ENCODE data around the gene SLC44A4. TPM values are rescaled to one million over a fixed set of nuclear protein-coding genes. Genes with fewer than 3 reads are reported as not detected.
"Not testable (repeated sequence)": the region's sequence is repeated elsewhere in the genome, so short reads cannot be mapped to it uniquely, and the experiment has no call there.

SLC44A4 gene
- total and polyA plus RNA-seq, 4 donors, result 0.13 to 2.4 (median 0.17) TPM; not detected in 1

GRCh38 chr6:31842053-31842452 lies 36.7 kb downstream of the SLC44A4 start:
- no peaks in the 10 kb centered on the region for H3K9me3 ChIP-seq (ENCODE audit: control insufficient read depth in 4 of 4, low read length in 3 of 4)
- H3K4me3 ChIP-seq (ENCODE audit: low read depth in 1 of 3, low read length in 3 of 3), result no peak overlapping the region
- H3K27ac ChIP-seq (ENCODE audit: low read depth in 1 of 2, low read length in 2 of 2), result no peak overlapping the region
- DNase-seq (ENCODE audit: low spot score), result no peak
- WGBS, result 91% methylated on average over 9 of the region's 9 CpGs
- no peak overlapping the region for H3K9ac ChIP-seq (ENCODE audit: low read depth in 1 of 2, low read length in 2 of 2)
- no peak for TF ChIP-seq JUND (IDR thresholded peaks at IDR 0.05)
- no peak for TF ChIP-seq ATF3 (IDR thresholded peaks at IDR 0.05)
- TF ChIP-seq HNF4G (IDR thresholded peaks at IDR 0.05), result no peak
- no peak for TF ChIP-seq GABPA (IDR thresholded peaks at IDR 0.05 in 1 of 2, conservative IDR thresholded peaks at IDR 0.05 in 1 of 2)
- no peak for TF ChIP-seq REST (IDR thresholded peaks at IDR 0.05)
- no peak for TF ChIP-seq YY1 (IDR thresholded peaks at IDR 0.05)
- no peak for TF ChIP-seq HNF4A (conservative IDR thresholded peaks at IDR 0.05)
- TF ChIP-seq CTCF (IDR thresholded peaks at IDR 0.05; ENCODE audit: low read depth, low read length, missing input control), result no peak
- no peak for TF ChIP-seq RXRA (IDR thresholded peaks at IDR 0.05)
- no peak for TF ChIP-seq NR2F2 (IDR thresholded peaks at IDR 0.05)
- no peak for TF ChIP-seq FOXA1 (IDR thresholded peaks at IDR 0.05)
- no peak for TF ChIP-seq MAX (IDR thresholded peaks at IDR 0.05)
- no peak for TF ChIP-seq FOXA2 (IDR thresholded peaks at IDR 0.05)
- TF ChIP-seq SP1 (IDR thresholded peaks at IDR 0.05), result no peak
- peaks cover 17 to 35% (median 26%) of the 10 kb centered on the region in 4 donors for H3K36me3 ChIP-seq (ENCODE audit: control insufficient read depth in 4 of 4, insufficient read depth in 3 of 4, low read depth in 1 of 4, low read length in 3 of 4)
- no peaks in the 10 kb centered on the region for H3K27me3 ChIP-seq (ENCODE audit: control insufficient read depth in 4 of 4, insufficient read depth in 4 of 4, low read length in 3 of 4)
- peaks cover 6 to 10% (median 9%) of the 10 kb centered on the region in 4 donors for H3K4me1 ChIP-seq (ENCODE audit: control insufficient read depth in 4 of 4, insufficient read depth in 4 of 4, low read length in 3 of 4)

- H3K9me3 ChIP-seq (ENCODE audit: control insufficient read depth in 4 of 4, low read length in 3 of 4); DNase-seq (ENCODE audit: low spot score); H3K27me3 ChIP-seq (ENCODE audit: control insufficient read depth in 4 of 4, insufficient read depth in 4 of 4, low read length in 3 of 4); H3K27ac ChIP-seq (ENCODE audit: low read depth in 1 of 2, low read length in 2 of 2); H3K9ac ChIP-seq (ENCODE audit: low read depth in 1 of 2, low read length in 2 of 2); H3K4me3 ChIP-seq (ENCODE audit: low read depth in 1 of 3, low read length in 3 of 3): not testable (repeated sequence)
- Histone ChIP-seq H3K4me1 (ENCODE audit: control insufficient read depth in 4 of 4, insufficient read depth in 4 of 4, low read length in 3 of 4) (peaks cover 6 to 23% (median 22%) of the 10 kb centered on the region in 4 donors), H3K36me3 (ENCODE audit: control insufficient read depth in 4 of 4, insufficient read depth in 3 of 4, low read depth in 1 of 4, low read length in 3 of 4) (peaks cover 17 to 37% (median 27%) of the 10 kb centered on the region in 4 donors)
- 91% methylated on average over 8 of the region's 8 CpGs for WGBS
These were observed 39.0 kb downstream of the SLC44A4 start for GRCh38 chr6:31839779-31840126.

GRCh38 chr6:31838968-31839367 lies 39.8 kb downstream of the SLC44A4 start:
- WGBS, result 95% methylated on average over 3 of the region's 3 CpGs
- Histone ChIP-seq H3K9me3 (ENCODE audit: control insufficient read depth in 4 of 4, low read length in 3 of 4) (no peaks in the 10 kb centered on the region), H3K27ac (ENCODE audit: low read depth in 1 of 2, low read length in 2 of 2) (no peak overlapping the region), H3K36me3 (ENCODE audit: control insufficient read depth in 4 of 4, insufficient read depth in 3 of 4, low read depth in 1 of 4, low read length in 3 of 4) (peaks cover 17 to 37% (median 25%) of the 10 kb centered on the region in 4 donors), H3K4me1 (ENCODE audit: control insufficient read depth in 4 of 4, insufficient read depth in 4 of 4, low read length in 3 of 4) (peaks cover 6 to 25% (median 22%) of the 10 kb centered on the region in 4 donors), H3K27me3 (ENCODE audit: control insufficient read depth in 4 of 4, insufficient read depth in 4 of 4, low read length in 3 of 4) (no peaks in the 10 kb centered on the region), H3K4me3 (ENCODE audit: low read depth in 1 of 3, low read length in 3 of 3) (no peak overlapping the region), H3K9ac (ENCODE audit: low read depth in 1 of 2, low read length in 2 of 2) (no peak overlapping the region)
- no peak for DNase-seq (ENCODE audit: low spot score)
- TF ChIP-seq GABPA (IDR thresholded peaks at IDR 0.05 in 1 of 2, conservative IDR thresholded peaks at IDR 0.05 in 1 of 2), result no peak
- no peak for TF ChIP-seq HNF4A (conservative IDR thresholded peaks at IDR 0.05)
- TF ChIP-seq ZBTB33 (IDR thresholded peaks at IDR 0.05), result no peak
- no peak for TF ChIP-seq EGR1 (IDR thresholded peaks at IDR 0.05; ENCODE audit: low read depth in 2 of 2)
- TF ChIP-seq RAD21 (IDR thresholded peaks at IDR 0.05), result no peak
- no peak for TF ChIP-seq YY1 (IDR thresholded peaks at IDR 0.05)
- TF ChIP-seq JUND (IDR thresholded peaks at IDR 0.05), result no peak
- no peak for TF ChIP-seq MAX (IDR thresholded peaks at IDR 0.05)
- no peak for TF ChIP-seq RXRA (IDR thresholded peaks at IDR 0.05)
- no peak for TF ChIP-seq HNF4G (IDR thresholded peaks at IDR 0.05)
- TF ChIP-seq NR2F2 (IDR thresholded peaks at IDR 0.05), result no peak
- no peak for TF ChIP-seq CTCF (IDR thresholded peaks at IDR 0.05; ENCODE audit: low read depth, low read length, missing input control)
- TF ChIP-seq FOXA2 (IDR thresholded peaks at IDR 0.05), result no peak
